Measurements from ENCODE around the gene TNFAIP2. TPM values are rescaled to one million over a fixed set of nuclear protein-coding genes. Genes with fewer than 3 reads are reported as not detected.
"Not testable (repeated sequence)": the region's sequence is repeated elsewhere in the genome, so short reads cannot be mapped to it uniquely, and the experiment has no call there.

The TNFAIP2 gene
- total RNA-seq, 1 experiment from 2014 or later: 8.1 TPM

DNA sequence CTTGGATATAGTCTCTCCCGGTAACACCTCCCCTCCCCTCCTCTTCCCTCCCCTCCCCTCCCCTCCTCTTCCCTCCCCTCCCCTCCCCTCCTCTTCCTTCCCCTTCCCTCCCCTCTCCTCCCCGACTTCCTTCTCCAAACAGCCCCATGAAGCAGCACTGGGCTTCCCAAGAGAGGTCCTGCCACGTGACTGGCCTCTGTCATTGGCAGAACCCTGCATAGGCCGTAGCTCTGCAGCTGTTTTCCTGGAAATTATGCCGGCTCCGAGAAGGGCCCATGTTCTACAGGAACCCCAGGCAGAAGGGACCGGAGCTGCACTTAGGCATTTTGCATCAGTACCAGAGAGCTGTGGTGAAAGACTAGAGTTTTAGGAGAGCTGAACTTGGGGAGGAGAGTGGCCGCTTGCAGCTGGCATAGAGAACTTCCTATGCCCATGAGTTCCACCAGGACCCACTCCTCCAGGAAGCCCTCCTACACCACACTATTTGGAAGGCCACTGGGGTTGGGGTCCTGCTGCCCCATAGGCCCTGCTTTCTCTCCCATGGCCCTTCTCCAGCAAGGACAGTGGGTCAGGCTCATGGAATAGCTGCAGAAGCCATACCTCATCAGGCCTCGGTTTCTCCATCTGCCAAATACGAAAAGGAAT, 5.1 kb upstream of the TNFAIP2 start:
- Mint-ChIP-seq H3K27me3 (ENCODE audit: insufficient read depth, unreplicated experiment) (no peaks in the 10 kb centered on the region), H3K27ac (ENCODE audit: unreplicated experiment) (no peak overlapping the region), H3K4me1 (ENCODE audit: low read depth, unreplicated experiment) (no peaks in the 10 kb centered on the region), H3K36me3 (ENCODE audit: insufficient read depth, unreplicated experiment) (peaks cover 4% of the 10 kb centered on the region), H3K4me3 (ENCODE audit: unreplicated experiment) (no peak overlapping the region), H3K9me3 (ENCODE audit: unreplicated experiment) (no peaks in the 10 kb centered on the region)
- no peaks in the 10 kb centered on the region for H3K36me3 ChIP-seq (ENCODE audit: control insufficient read depth, insufficient read depth, low read length)
- H3K9me3 ChIP-seq: peaks cover 5% of the 10 kb centered on the region; the same call in 1 of the 2 replicates
- H3K4me3 ChIP-seq (ENCODE audit: low read depth, low read length): no peak overlapping the region
- H3K4me1 ChIP-seq: peaks cover 19% of the 10 kb centered on the region; the same call in 1 of the 2 replicates
- CTCF ChIA-PET: interaction anchor here (1.6 kb wide), 1 partner anchor 13 kb away, joined by 6 read pairs; no protein-coding TSS in a partner anchor
- DNase-seq: no peak
- BruUV-seq (replicated peaks): no TSS peak
- intact Hi-C loops (cut with micrococcal nuclease; ENCODE audit: unreplicated experiment): no loop called here
- POLR2A ChIA-PET: interaction anchor here (0.7 kb wide), 1 partner anchor 169 kb away, joined by 3 read pairs; no protein-coding TSS in a partner anchor
- TF ChIP-seq, protein P1, sequence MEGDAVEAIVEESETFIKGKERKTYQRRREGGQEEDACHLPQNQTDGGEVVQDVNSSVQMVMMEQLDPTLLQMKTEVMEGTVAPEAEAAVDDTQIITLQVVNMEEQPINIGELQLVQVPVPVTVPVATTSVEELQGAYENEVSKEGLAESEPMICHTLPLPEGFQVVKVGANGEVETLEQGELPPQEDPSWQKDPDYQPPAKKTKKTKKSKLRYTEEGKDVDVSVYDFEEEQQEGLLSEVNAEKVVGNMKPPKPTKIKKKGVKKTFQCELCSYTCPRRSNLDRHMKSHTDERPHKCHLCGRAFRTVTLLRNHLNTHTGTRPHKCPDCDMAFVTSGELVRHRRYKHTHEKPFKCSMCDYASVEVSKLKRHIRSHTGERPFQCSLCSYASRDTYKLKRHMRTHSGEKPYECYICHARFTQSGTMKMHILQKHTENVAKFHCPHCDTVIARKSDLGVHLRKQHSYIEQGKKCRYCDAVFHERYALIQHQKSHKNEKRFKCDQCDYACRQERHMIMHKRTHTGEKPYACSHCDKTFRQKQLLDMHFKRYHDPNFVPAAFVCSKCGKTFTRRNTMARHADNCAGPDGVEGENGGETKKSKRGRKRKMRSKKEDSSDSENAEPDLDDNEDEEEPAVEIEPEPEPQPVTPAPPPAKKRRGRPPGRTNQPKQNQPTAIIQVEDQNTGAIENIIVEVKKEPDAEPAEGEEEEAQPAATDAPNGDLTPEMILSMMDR (IDR thresholded peaks at IDR 0.05; ENCODE audit: insufficient read depth in 1 of 2, low read depth in 1 of 2, low read length in 1 of 2, severe bottlenecking in 1 of 2, unreplicated experiment in 1 of 2): no peak
- no peaks in the 10 kb centered on the region for H3K27me3 ChIP-seq (replicated peaks; ENCODE audit: control insufficient read depth, insufficient read depth, low read length)

DNA sequence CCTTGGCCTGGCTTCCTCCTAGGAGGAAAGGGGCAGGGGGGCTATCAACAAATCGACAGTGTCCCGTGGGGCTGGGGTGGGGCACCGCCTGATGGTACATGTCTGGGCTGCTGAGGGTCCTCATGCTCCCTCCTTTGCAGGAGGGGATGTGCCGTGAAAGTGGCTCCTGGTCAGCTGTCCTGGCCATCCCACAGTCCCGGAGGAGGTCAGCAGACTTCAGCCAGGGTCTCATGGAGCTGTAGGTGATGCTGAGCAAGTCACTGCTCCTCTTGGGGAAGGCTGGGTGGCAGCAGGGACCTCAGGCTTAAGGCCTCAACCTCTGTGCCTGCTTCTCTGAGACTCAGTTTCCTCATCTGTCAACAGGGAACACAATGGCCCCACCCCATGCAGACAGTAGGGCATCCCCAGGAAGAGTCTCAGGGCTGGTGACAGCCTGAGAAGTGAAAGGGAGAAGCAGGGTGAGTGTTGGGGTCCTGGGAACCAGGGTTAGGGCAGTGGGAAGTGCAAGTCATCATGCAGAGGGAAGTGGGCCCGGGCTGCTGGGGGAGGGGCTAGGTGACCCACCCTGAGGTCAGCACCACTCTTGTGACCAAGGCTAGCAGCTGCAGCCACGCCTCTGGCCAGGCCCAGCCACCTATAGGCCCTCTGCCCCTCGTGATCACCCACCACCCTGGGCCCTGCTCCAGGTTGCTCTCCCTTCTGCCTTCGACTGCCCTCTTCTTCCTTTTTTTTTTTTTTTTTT, 4.4 kb upstream of the TNFAIP2 start:
- CTCF ChIA-PET: interaction anchor here (1.6 kb wide), 1 partner anchor 14 kb away, joined by 6 read pairs; no protein-coding TSS in a partner anchor
- DNase-seq: no peak

DNA sequence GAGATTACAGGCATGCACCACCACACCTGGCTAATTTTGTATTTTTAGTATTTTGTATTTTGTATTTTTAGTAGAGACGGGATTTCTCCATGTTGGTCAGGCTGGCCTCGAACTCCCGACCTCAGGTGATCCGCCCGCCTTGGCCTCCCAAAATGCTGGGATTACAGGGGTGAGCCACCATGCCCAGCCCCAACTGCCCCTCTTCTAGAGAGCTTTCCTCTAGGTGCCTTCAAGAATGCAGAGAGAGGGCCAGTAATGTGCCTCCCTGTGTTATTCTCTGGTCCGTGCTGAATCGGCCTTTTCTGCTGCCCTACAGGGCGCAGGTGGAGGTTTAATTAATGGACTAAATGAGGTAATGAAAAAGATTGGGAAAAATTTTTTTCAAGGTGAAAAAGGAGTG, 3.7 kb upstream of the TNFAIP2 start:
- H3K9me3 ChIP-seq; H3K9me3 Mint-ChIP-seq (ENCODE audit: unreplicated experiment); CTCF ChIA-PET; H3K36me3 Mint-ChIP-seq (ENCODE audit: insufficient read depth, unreplicated experiment); DNase-seq; H3K4me3 Mint-ChIP-seq (ENCODE audit: unreplicated experiment); H3K27me3 ChIP-seq (replicated peaks; ENCODE audit: control insufficient read depth, insufficient read depth, low read length); BruUV-seq (replicated peaks); H3K27ac Mint-ChIP-seq (ENCODE audit: unreplicated experiment); H3K4me3 ChIP-seq (ENCODE audit: low read depth, low read length); POLR2A ChIA-PET; intact Hi-C loops (cut with micrococcal nuclease; ENCODE audit: unreplicated experiment); H3K36me3 ChIP-seq (ENCODE audit: control insufficient read depth, insufficient read depth, low read length); H3K4me1 Mint-ChIP-seq (ENCODE audit: low read depth, unreplicated experiment); H3K27me3 Mint-ChIP-seq (ENCODE audit: insufficient read depth, unreplicated experiment): not testable (repeated sequence)
- H3K4me1 ChIP-seq: peaks cover 19% of the 10 kb centered on the region; the same call in 1 of the 2 replicates

More for the DNA sequence above, 4.4 kb upstream of the TNFAIP2 start:
- POLR2A ChIA-PET: interaction anchor here (0.7 kb wide), 1 partner anchor 168 kb away, joined by 3 read pairs; no protein-coding TSS in a partner anchor
- Mint-ChIP-seq H3K27ac (ENCODE audit: unreplicated experiment) (no peak overlapping the region), H3K27me3 (ENCODE audit: insufficient read depth, unreplicated experiment) (no peaks in the 10 kb centered on the region), H3K9me3 (ENCODE audit: unreplicated experiment) (no peaks in the 10 kb centered on the region), H3K4me1 (ENCODE audit: low read depth, unreplicated experiment) (no peaks in the 10 kb centered on the region), H3K4me3 (ENCODE audit: unreplicated experiment) (no peak overlapping the region), H3K36me3 (ENCODE audit: insufficient read depth, unreplicated experiment) (no peaks in the 10 kb centered on the region)
- Histone ChIP-seq H3K4me3 (ENCODE audit: low read depth, low read length) (no peak overlapping the region), H3K9me3 (peaks cover 5% of the 10 kb centered on the region; the same call in 1 of the 2 replicates), H3K27me3 (replicated peaks; ENCODE audit: control insufficient read depth, insufficient read depth, low read length) (no peaks in the 10 kb centered on the region), H3K4me1 (peaks cover 19% of the 10 kb centered on the region; the same call in 1 of the 2 replicates), H3K36me3 (ENCODE audit: control insufficient read depth, insufficient read depth, low read length) (no peaks in the 10 kb centered on the region)
- intact Hi-C loops (cut with micrococcal nuclease; ENCODE audit: unreplicated experiment): no loop called here
- TF ChIP-seq, protein P1 (IDR thresholded peaks at IDR 0.05; ENCODE audit: insufficient read depth in 1 of 2, low read depth in 1 of 2, low read length in 1 of 2, severe bottlenecking in 1 of 2, unreplicated experiment in 1 of 2): no peak
- no TSS peak for BruUV-seq (replicated peaks)

Data from Caco-2 (cell line).